ENCODE data around the gene ARHGAP15.

ARHGAP15 gene

GRCh38 chr2:143169105-143169504 lies 39.9 kb downstream of the ARHGAP15 start:
- Histone ChIP-seq H3K27ac (replicated peaks) (no peak overlapping the region), H3K27me3 (ENCODE audit: insufficient read depth, poor library complexity, severe bottlenecking) (no peaks in the 10 kb centered on the region)
- DNase-seq (ENCODE audit: low read depth in 1 of 2, low spot score in 1 of 2): no peak

GRCh38 chr2:143171817-143172216 lies 42.6 kb downstream of the ARHGAP15 start:
- no peaks in the 10 kb centered on the region for H3K27me3 ChIP-seq (ENCODE audit: insufficient read depth, poor library complexity, severe bottlenecking)
- H3K27ac ChIP-seq (replicated peaks): no peak overlapping the region
- DNase-seq (ENCODE audit: low read depth in 1 of 2, low spot score in 1 of 2): no peak
- H3K4me3 ChIP-seq (replicated peaks; ENCODE audit: insufficient read depth, low read length): no peak overlapping the region
- TF ChIP-seq GABPA (IDR thresholded peaks at IDR 0.05; ENCODE audit: low read depth) (no peak), REST (IDR thresholded peaks at IDR 0.05; ENCODE audit: insufficient replicate concordance, low read depth) (no peak), CTCF (IDR thresholded peaks at IDR 0.05; ENCODE audit: insufficient read depth, low read length) (no peak), SPI1 (IDR thresholded peaks at IDR 0.05; ENCODE audit: borderline replicate concordance, low read depth) (no peak), POLR2AphosphoS5 (IDR thresholded peaks at IDR 0.05; ENCODE audit: low read depth) (no peak)

More at GRCh38 chr2:143169105-143169504, 39.9 kb downstream of the ARHGAP15 start:
- TF ChIP-seq REST (IDR thresholded peaks at IDR 0.05; ENCODE audit: insufficient replicate concordance, low read depth) (no peak), GABPA (IDR thresholded peaks at IDR 0.05; ENCODE audit: low read depth) (no peak), POLR2AphosphoS5 (IDR thresholded peaks at IDR 0.05; ENCODE audit: low read depth) (no peak), SPI1 (IDR thresholded peaks at IDR 0.05; ENCODE audit: borderline replicate concordance, low read depth) (no peak), CTCF (IDR thresholded peaks at IDR 0.05; ENCODE audit: insufficient read depth, low read length) (no peak)
- no peak overlapping the region for H3K4me3 ChIP-seq (replicated peaks; ENCODE audit: insufficient read depth, low read length)

GRCh38 chr2:143175438-143175837 lies 46.2 kb downstream of the ARHGAP15 start:
- no peak for TF ChIP-seq SPI1 (IDR thresholded peaks at IDR 0.05; ENCODE audit: borderline replicate concordance, low read depth)
- TF ChIP-seq REST (IDR thresholded peaks at IDR 0.05; ENCODE audit: insufficient replicate concordance, low read depth): no peak
- TF ChIP-seq CTCF (IDR thresholded peaks at IDR 0.05; ENCODE audit: insufficient read depth, low read length): no peak
- no peak for TF ChIP-seq POLR2AphosphoS5 (IDR thresholded peaks at IDR 0.05; ENCODE audit: low read depth)
- no peak for TF ChIP-seq GABPA (IDR thresholded peaks at IDR 0.05; ENCODE audit: low read depth)

More at GRCh38 chr2:143175438-143175837, 46.2 kb downstream of the ARHGAP15 start:
- H3K27ac ChIP-seq (replicated peaks): no peak overlapping the region
- no peaks in the 10 kb centered on the region for H3K27me3 ChIP-seq (ENCODE audit: insufficient read depth, poor library complexity, severe bottlenecking)
- H3K4me3 ChIP-seq (replicated peaks; ENCODE audit: insufficient read depth, low read length): no peak overlapping the region
- DNase-seq (ENCODE audit: low read depth in 1 of 2, low spot score in 1 of 2): no peak

All from HL-60 (cell line).